ENCODE measurements around the gene PKN1. TPM values are rescaled to one million over a fixed set of nuclear protein-coding genes. Genes with fewer than 3 reads are reported as not detected.

The PKN1 gene
- total RNA-seq, 2 donors from 2014 or later, result 239 to 278 TPM

DNA sequence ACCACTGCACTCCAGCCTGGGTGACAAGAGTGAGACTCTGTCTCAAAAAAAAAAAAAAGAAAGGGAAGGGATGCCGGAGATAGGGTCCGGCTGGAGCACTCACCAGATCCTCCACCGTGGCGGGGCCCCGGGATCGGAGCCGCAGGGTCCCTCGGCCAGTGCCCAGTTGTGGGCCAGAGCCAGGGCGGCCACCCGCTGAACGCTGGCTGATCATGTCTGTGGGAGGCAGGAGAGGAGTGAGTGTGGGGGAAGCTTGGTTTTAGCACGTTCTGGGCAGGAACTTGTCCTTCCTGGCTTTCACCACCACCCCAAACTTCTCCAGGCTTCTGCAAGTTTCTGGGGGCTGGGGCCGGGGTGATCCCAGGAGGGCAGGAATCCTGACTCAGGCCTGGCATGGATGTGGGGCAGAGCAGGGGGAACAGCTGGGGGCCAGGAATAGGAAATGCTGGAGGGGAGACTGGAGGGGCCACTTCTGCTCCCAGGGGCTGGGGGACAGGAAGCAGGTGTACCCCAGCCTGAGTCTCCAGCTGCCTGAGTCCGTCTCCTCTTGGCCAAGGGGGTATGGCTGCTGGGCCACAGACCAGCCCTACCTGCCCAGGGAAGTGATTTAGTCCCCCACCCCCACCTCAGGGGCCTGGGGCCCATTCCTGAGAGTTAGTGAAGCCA is 46.3 kb downstream of the PKN1 start:
- peaks cover 6% of the 10 kb centered on the region for H3K27me3 Mint-ChIP-seq (ENCODE audit: low read depth)
- H3K27ac Mint-ChIP-seq, result no peak overlapping the region
- peaks cover 0 to 1% of the 10 kb centered on the region in 2 donors for H3K36me3 Mint-ChIP-seq (ENCODE audit: insufficient read depth in 2 of 2)
- no peak for ATAC-seq (replicated peaks in 1 of 2)
- DNase-seq, result no peak
- H3K9me3 Mint-ChIP-seq, result no peaks in the 10 kb centered on the region
- no peak overlapping the region for H3K4me3 Mint-ChIP-seq
- H3K4me1 Mint-ChIP-seq (ENCODE audit: low read depth), result peaks cover 27% of the 10 kb centered on the region

DNA sequence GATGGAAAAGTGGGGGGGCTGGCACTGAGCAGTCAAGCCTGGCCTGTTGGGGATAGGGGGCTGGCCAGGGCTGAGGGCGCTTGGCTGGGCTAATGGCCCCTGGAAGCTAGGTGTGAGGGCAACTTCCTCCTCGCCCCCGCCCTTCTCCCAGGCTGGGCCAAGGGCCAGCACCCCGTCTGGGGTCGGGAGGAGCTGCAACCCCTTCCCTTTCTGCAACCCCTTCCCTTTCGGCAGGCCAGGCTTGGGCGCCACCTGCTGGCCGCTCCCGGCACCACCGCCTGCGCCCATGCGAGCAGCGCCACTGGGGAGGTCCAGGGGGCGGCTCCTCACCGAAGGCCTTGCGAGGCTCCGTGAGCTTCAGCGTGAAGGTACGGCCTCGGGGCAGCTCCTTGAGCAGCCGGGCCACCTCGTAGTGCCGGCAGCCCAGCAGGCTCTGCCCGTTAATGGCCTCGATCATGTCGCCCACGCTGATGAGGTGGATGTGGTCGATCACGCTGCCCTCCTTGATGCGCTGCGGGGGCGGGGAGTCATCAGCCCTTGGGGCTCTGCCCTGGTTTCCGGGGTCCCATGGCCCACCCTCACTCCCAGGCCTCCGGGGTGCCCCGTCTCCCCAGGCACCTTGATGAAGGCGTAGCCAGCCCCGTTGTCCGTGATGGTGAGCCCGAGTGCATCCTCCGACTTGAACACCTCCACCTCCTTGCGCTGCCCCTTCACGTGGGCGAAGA is 47.0 kb downstream of the PKN1 start:
- Mint-ChIP-seq H3K9me3 (no peaks in the 10 kb centered on the region), H3K27ac (no peak overlapping the region), H3K4me3 (no peak overlapping the region), H3K4me1 (ENCODE audit: low read depth) (peaks cover 20% of the 10 kb centered on the region), H3K27me3 (ENCODE audit: low read depth) (no peaks in the 10 kb centered on the region), H3K36me3 (ENCODE audit: insufficient read depth in 2 of 2) (peaks cover 0 to 1% of the 10 kb centered on the region in 2 donors)
- peak; percentile 54 to 59 for ATAC-seq (replicated peaks in 1 of 2)
- peak; percentile 75 to 87 for DNase-seq

DNA sequence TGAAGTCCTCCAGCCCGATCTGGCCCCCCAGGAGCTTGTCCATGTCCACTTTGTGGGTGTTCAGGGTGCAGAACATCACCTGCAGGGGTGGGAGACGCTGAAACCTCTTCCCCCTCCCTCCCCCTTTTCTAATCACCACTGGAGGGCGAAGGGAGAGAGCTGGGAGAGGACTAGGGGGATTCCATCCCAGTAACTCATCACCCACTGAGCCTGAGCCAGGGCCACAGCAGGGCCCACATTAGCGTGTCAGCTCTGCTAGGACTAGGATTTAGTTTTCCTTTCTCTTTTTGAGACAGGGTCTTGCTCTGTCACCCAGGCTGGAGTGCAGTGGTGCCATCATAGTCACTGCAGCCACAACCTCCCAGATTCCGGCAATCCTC is 47.6 kb downstream of the PKN1 start:
- DNase-seq (no peak), ATAC-seq (replicated peaks in 1 of 2) (no peak)
- no peaks in the 10 kb centered on the region for H3K27me3 Mint-ChIP-seq (ENCODE audit: low read depth)
- H3K4me3 Mint-ChIP-seq, result no peak overlapping the region
- no peaks in the 10 kb centered on the region for H3K9me3 Mint-ChIP-seq
- peaks cover 15% of the 10 kb centered on the region for H3K4me1 Mint-ChIP-seq (ENCODE audit: low read depth)
- peaks cover 0 to 1% of the 10 kb centered on the region in 2 donors for H3K36me3 Mint-ChIP-seq (ENCODE audit: insufficient read depth in 2 of 2)
- no peak overlapping the region for H3K27ac Mint-ChIP-seq

DNA sequence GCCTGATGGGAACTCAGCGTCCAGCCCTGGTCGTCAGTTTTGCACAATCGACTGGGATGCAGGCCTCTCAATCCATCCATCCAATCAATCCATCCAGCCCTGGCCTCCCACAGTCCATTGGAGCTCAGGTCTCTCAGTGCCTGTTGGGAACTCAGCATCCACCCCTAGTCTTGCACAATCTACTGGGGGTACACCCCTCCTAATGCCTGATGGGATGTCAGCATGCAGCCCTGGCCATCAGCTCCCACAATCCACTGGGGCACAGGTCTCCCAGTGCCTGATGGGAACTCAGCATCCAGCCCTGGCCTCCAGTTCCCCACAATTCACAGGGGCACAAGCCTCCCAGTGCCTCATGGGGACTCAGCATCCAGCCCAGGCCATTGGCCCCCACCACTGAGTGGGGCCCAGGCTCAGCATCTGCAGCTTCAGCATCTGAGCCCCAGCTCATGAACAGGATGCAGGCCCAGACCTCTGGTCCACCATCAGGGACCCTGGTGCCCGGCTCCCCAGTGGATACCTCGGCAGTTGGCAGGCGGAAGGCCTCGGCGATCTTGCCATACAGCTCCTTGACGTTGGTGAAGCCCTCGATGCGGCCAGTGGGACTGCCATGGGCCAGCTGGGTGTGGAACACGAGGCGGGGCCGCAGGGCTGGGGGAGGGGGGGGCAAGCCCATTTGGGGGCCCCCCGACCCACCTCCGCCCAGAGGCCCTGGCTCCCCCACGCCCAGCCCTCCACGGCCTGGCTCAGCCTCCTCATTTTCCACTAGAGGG is 49.3 kb downstream of the PKN1 start:
- ATAC-seq (replicated peaks in 1 of 2) (no peak), DNase-seq (no peak)
- Mint-ChIP-seq H3K27ac (no peak overlapping the region), H3K9me3 (no peaks in the 10 kb centered on the region), H3K4me3 (no peak overlapping the region), H3K36me3 (ENCODE audit: insufficient read depth in 2 of 2) (peaks cover 0 to 1% of the 10 kb centered on the region in 2 donors), H3K4me1 (ENCODE audit: low read depth) (peaks cover 9% of the 10 kb centered on the region), H3K27me3 (ENCODE audit: low read depth) (no peaks in the 10 kb centered on the region)

DNA sequence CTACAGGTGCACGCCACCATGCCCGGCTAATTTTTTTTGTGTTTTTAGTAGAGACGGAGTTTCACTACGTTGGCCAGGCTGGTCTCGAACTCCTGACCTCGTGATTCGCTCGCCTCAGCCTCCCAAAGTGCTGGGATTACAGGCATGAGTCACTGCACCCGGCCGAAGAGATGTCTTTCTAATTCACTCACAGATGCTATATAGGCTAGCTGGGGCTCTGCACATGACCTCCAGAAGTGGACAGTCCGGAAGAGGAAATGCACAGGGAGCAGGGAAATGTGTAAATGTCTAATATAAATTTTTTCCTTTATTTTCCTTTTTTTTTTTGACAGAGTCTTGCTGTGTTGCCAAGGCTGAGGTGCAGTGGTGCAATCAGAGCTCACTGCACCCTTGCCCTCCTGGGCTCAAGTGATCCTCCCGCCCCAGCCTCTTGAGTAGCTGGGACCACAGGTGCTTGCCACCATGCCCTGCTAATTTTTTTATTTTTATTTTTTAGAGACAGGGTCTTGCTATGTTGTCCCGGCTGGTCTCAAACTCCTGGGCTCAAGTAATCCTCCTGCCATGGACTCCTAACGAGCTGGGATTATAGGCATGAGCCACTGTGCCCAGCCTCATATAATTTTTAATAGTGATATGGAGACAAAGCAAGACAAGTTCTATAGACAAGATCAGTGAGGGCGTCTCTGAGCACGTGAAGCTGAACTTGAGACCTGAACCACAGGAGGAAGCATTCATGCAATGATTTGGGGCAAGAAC is 54.4 kb downstream of the PKN1 start:
- ATAC-seq (replicated peaks in 1 of 2) (no peak), DNase-seq (no peak)
- peaks cover 5% of the 10 kb centered on the region for H3K4me1 Mint-ChIP-seq (ENCODE audit: low read depth)
- H3K9me3 Mint-ChIP-seq, result no peaks in the 10 kb centered on the region
- peaks cover 2 to 5% of the 10 kb centered on the region in 2 donors for H3K36me3 Mint-ChIP-seq (ENCODE audit: insufficient read depth in 2 of 2)
- H3K4me3 Mint-ChIP-seq, result no peak overlapping the region
- no peak overlapping the region for H3K27ac Mint-ChIP-seq
- H3K27me3 Mint-ChIP-seq (ENCODE audit: low read depth), result no peaks in the 10 kb centered on the region

DNA sequence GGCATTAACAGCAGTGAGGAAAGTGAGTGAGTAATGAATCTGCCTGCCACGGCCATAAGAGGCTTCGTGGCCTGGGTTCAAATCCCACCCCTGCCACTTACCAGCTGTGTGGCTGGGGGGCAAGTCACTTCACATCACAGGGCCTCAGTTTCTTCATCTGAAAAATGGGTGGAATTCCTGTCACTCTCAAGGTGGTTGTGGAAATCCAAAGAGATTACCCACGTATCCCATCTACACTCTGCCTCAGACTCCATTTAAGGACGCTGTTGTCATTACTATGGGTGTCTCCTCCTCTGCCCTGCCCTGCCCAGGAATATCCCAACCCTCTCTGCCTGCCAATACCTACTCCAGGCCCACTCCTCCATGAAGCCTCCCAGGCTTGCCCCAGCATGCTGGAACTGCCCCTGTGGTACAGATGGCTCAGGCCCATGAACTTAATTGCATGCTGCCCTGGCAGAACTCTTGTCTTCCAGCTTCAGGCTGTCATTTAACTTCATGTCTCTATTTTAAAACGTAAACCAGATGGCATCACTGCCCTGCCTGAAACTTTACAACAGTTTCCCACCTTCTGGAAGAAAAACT is 59.7 kb downstream of the PKN1 start:
- Mint-ChIP-seq H3K4me3 (no peak overlapping the region), H3K36me3 (ENCODE audit: insufficient read depth in 2 of 2) (peaks cover 2 to 6% of the 10 kb centered on the region in 2 donors), H3K4me1 (ENCODE audit: low read depth) (peaks cover 20% of the 10 kb centered on the region), H3K27ac (no peak overlapping the region), H3K9me3 (no peaks in the 10 kb centered on the region), H3K27me3 (ENCODE audit: low read depth) (no peaks in the 10 kb centered on the region)
- ATAC-seq (replicated peaks in 1 of 2), result no peak
- DNase-seq, result no peak

DNA sequence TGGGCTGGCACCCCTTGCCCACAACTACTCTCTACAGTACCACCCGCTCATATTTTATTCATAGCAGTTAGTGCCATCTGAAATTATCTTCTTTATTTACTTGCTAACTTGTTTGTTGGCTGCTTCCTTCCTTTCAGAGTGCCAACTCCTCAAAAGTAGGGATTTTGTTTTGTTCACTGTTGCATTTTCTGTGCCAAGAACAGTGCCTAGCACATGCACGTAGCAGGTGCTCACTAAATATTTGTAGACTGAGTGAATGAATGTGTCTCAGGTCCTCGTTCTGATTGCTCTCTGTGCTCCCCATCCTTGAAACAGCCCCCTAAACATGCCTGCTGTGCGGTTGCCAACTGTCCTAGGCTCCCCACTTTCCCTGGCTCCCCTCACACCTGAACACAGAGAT is 61.3 kb downstream of the PKN1 start:
- no peak overlapping the region for H3K27ac Mint-ChIP-seq
- H3K4me1 Mint-ChIP-seq (ENCODE audit: low read depth), result peaks cover 20% of the 10 kb centered on the region
- peaks cover 2 to 6% of the 10 kb centered on the region in 2 donors for H3K36me3 Mint-ChIP-seq (ENCODE audit: insufficient read depth in 2 of 2)
- no peak for DNase-seq
- H3K4me3 Mint-ChIP-seq, result peak overlapping the region in 1 of 2 donors; percentile 85
- no peak for ATAC-seq (replicated peaks in 1 of 2)
- H3K27me3 Mint-ChIP-seq (ENCODE audit: low read depth), result no peaks in the 10 kb centered on the region
- no peaks in the 10 kb centered on the region for H3K9me3 Mint-ChIP-seq

DNA sequence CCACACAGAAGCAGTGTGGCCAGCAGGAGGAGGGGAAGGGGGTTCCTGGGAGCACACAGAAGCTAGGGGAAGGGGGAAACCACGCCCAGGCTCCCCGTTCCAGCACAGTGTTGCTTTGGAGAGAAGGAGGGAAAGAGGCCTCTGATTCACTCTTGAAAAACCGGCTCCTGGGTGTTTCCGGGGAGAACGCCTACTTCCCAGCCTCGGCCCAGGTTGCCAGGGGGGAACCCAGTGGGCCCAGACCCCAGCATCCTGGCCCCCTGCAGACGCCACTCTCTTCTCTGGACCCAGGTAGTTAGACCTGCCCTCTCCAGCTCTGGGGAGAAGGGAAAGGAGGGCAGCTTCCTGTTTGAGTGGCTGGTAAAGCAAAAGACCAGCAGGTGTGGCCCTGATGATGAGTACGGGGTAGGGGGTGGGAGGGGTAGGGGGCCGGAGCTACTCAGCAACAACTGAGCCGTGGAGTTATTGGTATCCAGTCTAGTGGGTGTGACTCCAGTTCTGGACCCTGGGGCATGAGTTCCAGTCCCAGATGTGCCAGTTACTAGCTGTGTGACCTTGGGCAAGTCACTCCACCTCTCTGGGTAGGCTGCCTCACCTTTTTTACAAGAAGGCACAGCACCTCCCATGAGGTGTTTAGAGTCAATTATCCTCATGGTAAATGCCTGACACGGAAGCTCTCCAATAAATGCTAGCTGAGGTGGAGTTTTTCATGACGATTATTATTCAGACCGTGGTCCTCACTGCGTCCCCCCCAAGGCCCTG is 62.0 kb downstream of the PKN1 start:
- H3K9me3 Mint-ChIP-seq, result no peaks in the 10 kb centered on the region
- DNase-seq, result no peak
- no peaks in the 10 kb centered on the region for H3K27me3 Mint-ChIP-seq (ENCODE audit: low read depth)
- H3K27ac Mint-ChIP-seq, result no peak overlapping the region
- no peak for ATAC-seq (replicated peaks in 1 of 2)
- peak overlapping the region; percentile 81 to 85 for H3K4me3 Mint-ChIP-seq
- H3K4me1 Mint-ChIP-seq (ENCODE audit: low read depth), result peaks cover 20% of the 10 kb centered on the region
- peaks cover 2 to 6% of the 10 kb centered on the region in 2 donors for H3K36me3 Mint-ChIP-seq (ENCODE audit: insufficient read depth in 2 of 2)

DNA sequence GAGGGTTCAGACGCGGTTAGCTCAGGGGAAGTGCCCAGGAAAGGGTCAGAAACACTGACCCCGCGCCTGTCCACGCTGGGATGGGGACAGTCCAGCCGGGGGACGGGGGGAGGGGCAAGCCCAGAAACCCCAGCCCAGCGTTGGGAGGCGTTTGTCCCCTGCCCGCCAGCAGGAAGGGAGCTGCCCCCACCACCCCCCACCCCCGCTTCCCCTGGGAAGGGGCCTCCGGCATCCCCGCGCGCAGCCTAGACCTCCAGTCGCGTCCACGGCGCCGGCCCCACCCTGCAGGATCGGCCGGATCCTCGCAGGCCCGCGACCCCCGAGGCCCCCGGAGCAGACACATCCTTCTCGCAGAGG is 62.5 kb downstream of the PKN1 start:
- Mint-ChIP-seq H3K9me3 (no peaks in the 10 kb centered on the region), H3K4me1 (ENCODE audit: low read depth) (peaks cover 20% of the 10 kb centered on the region), H3K27me3 (ENCODE audit: low read depth) (no peaks in the 10 kb centered on the region), H3K4me3 (peak overlapping the region; percentile 81 to 85), H3K27ac (no peak overlapping the region), H3K36me3 (ENCODE audit: insufficient read depth in 2 of 2) (peaks cover 2 to 6% of the 10 kb centered on the region in 2 donors)
- ATAC-seq (replicated peaks in 1 of 2) (peak in 1 of 2 donors; percentile 2), DNase-seq (no peak)

DNA sequence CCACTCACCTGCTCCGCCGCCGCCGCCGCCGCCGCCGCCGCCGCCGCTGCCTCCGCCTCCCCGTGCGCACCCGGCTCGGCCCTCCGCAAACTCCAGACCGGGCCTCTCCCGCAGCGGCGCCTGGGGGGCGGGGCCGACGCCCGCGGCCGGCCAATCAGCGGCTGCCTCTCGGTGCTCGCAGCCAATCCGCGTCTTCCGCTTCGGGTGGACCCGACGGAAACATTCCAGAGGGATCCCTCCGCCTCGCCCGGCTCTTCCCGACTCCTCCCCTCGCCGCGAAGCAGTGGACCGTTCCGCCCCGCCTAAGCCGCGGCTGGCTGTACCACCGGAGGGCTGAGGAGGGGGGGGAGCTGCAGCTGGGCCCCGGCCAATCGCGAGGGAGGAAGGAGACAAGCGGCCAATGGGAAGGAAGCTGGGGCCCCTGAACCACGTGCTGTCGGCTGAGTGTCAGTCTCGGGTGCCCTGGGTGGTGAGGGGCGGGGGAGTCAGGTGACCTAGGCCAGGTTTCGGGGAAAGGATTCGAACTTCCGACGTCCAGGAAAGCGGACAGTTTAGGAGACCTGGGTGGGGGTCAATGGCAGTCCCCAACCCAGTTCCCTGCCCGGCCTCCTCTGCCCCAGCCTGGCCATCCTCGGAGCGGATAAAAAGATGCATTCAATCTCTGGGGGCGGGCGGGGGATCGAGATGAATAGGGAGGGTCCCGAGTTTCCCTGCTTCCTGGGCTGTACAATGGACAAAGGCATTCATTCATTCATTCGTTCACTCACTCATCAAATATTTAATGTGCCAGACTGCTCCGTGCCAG is 63.1 kb downstream of the PKN1 start, which contains the start of gene GIPC1:
Gene GIPC1, minus strand, starts transcription at position 99 of the 805 bp plus-strand sequence. CDS start 13,151 bp downstream, outside the sequence.
- no peaks in the 10 kb centered on the region for H3K27me3 Mint-ChIP-seq (ENCODE audit: low read depth)
- H3K27ac Mint-ChIP-seq, result no peak within 1 kb of the TSS
- DNase-seq (peak; percentile 88 to 91), ATAC-seq (replicated peaks in 1 of 2) (peak; percentile 93 to 95)
- peaks cover 2 to 6% of the 10 kb centered on the region in 2 donors for H3K36me3 Mint-ChIP-seq (ENCODE audit: insufficient read depth in 2 of 2)
- peak within 1 kb of the TSS; percentile 81 to 85 for H3K4me3 Mint-ChIP-seq
- H3K4me1 Mint-ChIP-seq (ENCODE audit: low read depth), result peaks cover 20% of the 10 kb centered on the region
- no peaks in the 10 kb centered on the region for H3K9me3 Mint-ChIP-seq

DNA sequence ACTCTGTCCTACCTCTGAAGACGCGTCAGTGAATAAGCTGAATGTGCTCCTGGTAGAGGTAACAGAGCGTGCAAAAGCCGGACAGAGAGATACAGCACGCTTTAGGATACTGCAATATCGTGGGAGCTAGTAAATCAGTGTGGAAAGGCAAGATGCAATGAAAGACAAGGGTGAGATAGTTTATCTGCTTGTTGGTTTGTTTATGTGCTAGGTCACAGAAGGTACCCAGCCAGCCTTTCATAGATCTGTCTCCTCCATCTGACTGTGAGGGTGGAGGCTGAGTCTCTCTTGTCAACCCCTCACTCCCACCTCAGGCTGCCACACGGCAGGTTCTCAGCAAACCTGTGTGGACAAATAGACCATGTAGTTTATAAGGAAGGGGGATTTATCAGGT is 63.7 kb downstream of the PKN1 start:
- H3K27ac Mint-ChIP-seq, result no peak overlapping the region
- no peaks in the 10 kb centered on the region for H3K27me3 Mint-ChIP-seq (ENCODE audit: low read depth)
- peaks cover 0 to 3% of the 10 kb centered on the region in 2 donors for H3K36me3 Mint-ChIP-seq (ENCODE audit: insufficient read depth in 2 of 2)
- no peaks in the 10 kb centered on the region for H3K9me3 Mint-ChIP-seq
- H3K4me1 Mint-ChIP-seq (ENCODE audit: low read depth), result peaks cover 20% of the 10 kb centered on the region
- DNase-seq, result no peak
- ATAC-seq (replicated peaks in 1 of 2), result no peak
- peak overlapping the region; percentile 77 to 85 for H3K4me3 Mint-ChIP-seq
